PC-9 (cell line): ENCODE measurements around the gene SEMA3E. TPM values are rescaled to one million over a fixed set of nuclear protein-coding genes. Genes with fewer than 3 reads are reported as not detected.

ENCODE experiments used
- BruUV-seq: library from RNA; stranded (reverse); fragments of 400-500 nt; replicated peaks from 2 replicates; lab custom pipeline; 2021; lab: Mats Ljungman, UMichigan
- CTCF ChIA-PET: fragments of 300-600 bp; sonication (Branson Sonifier 250); formaldehyde crosslinking; loops from one replicate; lab custom pipeline; 2022; ENCODE audit warnings: antibody characterized with exemption; lab: Charles Lee
- POLR2A ChIA-PET: fragments of 300-600 bp; sonication (Branson Sonifier 250); formaldehyde crosslinking; loops from one replicate; lab custom pipeline; 2022; ENCODE audit warnings: antibody characterized with exemption; ENCODE audit not compliant: unreplicated experiment; lab: Charles Lee
- DNase-seq, 2 experiments: peaks; one replicate each; pipeline versions ENCODE4 v3.0.0 to v3.0.0-alpha.2; 2015 to 2022; ENCODE audit warnings: mixed read lengths in 1 of 2
- H2AFZ ChIP-seq: fragments of 200-600 bp; sonication (generic); 2 replicates; pipeline ENCODE4 v1.8.1; 2017; ENCODE audit warnings: antibody characterized with exemption
- H3F3A ChIP-seq: fragments of 200-600 bp; sonication (generic); 2 replicates; pipeline ENCODE4 v1.8.1; 2017; ENCODE audit warnings: antibody characterized with exemption, mild to moderate bottlenecking, low read depth; ENCODE audit not compliant: insufficient read depth
- H3K27ac ChIP-seq: fragments of 200-600 bp; sonication (generic); 2 replicates; pipeline ENCODE4 v1.6.1; 2016; ENCODE audit warnings: mixed run types
- H3K27me3 ChIP-seq: fragments of 200-600 bp; sonication (generic); 2 replicates; pipeline ENCODE4 v1.6.1; 2016; ENCODE audit warnings: low read depth, mixed run types; ENCODE audit not compliant: insufficient read depth
- H3K36me3 ChIP-seq: fragments of 200-600 bp; sonication (generic); 2 replicates; pipeline ENCODE4 v1.6.1; 2016; ENCODE audit warnings: low read depth, mixed run types
- H3K4me1 ChIP-seq: fragments of 200-600 bp; sonication (generic); replicated peaks from 2 replicates; pipeline ENCODE4 v1.6.1; 2016; ENCODE audit warnings: mixed run types; ENCODE audit not compliant: insufficient read depth
- H3K4me2 ChIP-seq: fragments of 200-600 bp; sonication (generic); 2 replicates; pipeline ENCODE4 v1.6.1; 2017; ENCODE audit warnings: mixed run types
- H3K4me3 ChIP-seq: fragments of 200-600 bp; sonication (generic); 2 replicates; pipeline ENCODE4 v1.6.1; 2016; ENCODE audit warnings: mixed run types
- H3K79me2 ChIP-seq: fragments of 200-600 bp; sonication (generic); 2 replicates; pipeline ENCODE4 v1.6.1; 2017; ENCODE audit warnings: low read depth, mixed run types
- H3K9me2 ChIP-seq: fragments of 200-600 bp; sonication (generic); 2 replicates; pipeline ENCODE4 v1.8.1; 2017; ENCODE audit warnings: mild to moderate bottlenecking; ENCODE audit not compliant: insufficient read depth
- H3K9me3 ChIP-seq: fragments of 200-600 bp; sonication (generic); 2 replicates; pipeline ENCODE4 v1.8.1; 2016; ENCODE audit warnings: low read depth; ENCODE audit not compliant: insufficient read depth
- H4K20me1 ChIP-seq: fragments of 200-600 bp; sonication (generic); 2 replicates; pipeline ENCODE4 v1.8.1; 2017; ENCODE audit not compliant: insufficient read depth
- CTCF ChIP-seq: fragments of 200-600 bp; sonication (generic); conservative IDR thresholded peaks from 2 replicates; pipeline ENCODE4 v1.6.1; 2017; ENCODE audit warnings: mixed run types, antibody characterized with exemption, mild to moderate bottlenecking, moderate library complexity
- EZH2 ChIP-seq: fragments of 200-600 bp; sonication (generic); IDR thresholded peaks from 2 replicates; pipeline ENCODE4 v1.8.0; 2017; ENCODE audit warnings: antibody characterized with exemption, low read depth
- intact Hi-C: fragments of 100-400 bp; cut with micrococcal nuclease; formaldehyde crosslinking; loops from one replicate; pipeline ENCODE4 v1.10.0; 2022; ENCODE audit not compliant: unreplicated experiment
- total RNA-seq: library from RNA; stranded (reverse); gene quantifications from 2 replicates; pipeline ENCODE4 v1.2.3, GENCODE V29; 2021

Gene SEMA3E
- total RNA-seq, 1 experiment from 2014 or later: 2.1 TPM

DNA sequence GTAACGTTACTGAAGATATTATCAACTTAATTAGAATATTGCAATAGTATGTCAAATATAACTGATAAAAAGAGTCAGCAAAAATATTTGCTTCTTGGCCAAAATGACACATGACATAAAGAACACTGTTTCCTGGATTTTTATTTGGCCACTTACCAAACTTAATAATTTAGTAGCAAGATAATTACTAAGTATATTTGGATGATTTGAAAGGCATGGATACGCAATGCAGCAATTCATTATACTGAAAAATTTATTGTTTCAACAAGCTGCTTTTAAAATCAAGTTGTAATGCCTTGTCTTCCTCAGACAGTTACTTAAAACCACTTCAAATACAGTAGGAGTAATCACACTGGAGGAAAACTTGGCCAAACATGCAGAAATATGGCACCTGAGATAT is 234.0 kb downstream of the SEMA3E start:
- no peak for DNase-seq
- Histone ChIP-seq H3K27ac (no peak overlapping the region), H3K4me1 (no peaks in the 10 kb centered on the region), H3K4me2 (no peak overlapping the region), H4K20me1 (no peaks in the 10 kb centered on the region), H3F3A (no peaks in the 10 kb centered on the region), H3K9me2 (no peaks in the 10 kb centered on the region), H2AFZ (no peak overlapping the region), H3K27me3 (no peaks in the 10 kb centered on the region), H3K36me3 (no peaks in the 10 kb centered on the region), H3K79me2 (no peaks in the 10 kb centered on the region), H3K4me3 (no peak overlapping the region), H3K9me3 (no peaks in the 10 kb centered on the region)
- no TSS peak for BruUV-seq
- TF ChIP-seq EZH2 (no peak), CTCF (no peak)
- intact Hi-C loops: loop anchor here (5.0 to 10.0 kb wide), 2 partner anchors 110 to 1607 kb away; no protein-coding TSS in a partner anchor
- POLR2A ChIA-PET: interaction anchor here (0.7 kb wide), 1 partner anchor 198 kb away, joined by 4 read pairs; no protein-coding TSS in a partner anchor
- CTCF ChIA-PET: no interaction called here

DNA sequence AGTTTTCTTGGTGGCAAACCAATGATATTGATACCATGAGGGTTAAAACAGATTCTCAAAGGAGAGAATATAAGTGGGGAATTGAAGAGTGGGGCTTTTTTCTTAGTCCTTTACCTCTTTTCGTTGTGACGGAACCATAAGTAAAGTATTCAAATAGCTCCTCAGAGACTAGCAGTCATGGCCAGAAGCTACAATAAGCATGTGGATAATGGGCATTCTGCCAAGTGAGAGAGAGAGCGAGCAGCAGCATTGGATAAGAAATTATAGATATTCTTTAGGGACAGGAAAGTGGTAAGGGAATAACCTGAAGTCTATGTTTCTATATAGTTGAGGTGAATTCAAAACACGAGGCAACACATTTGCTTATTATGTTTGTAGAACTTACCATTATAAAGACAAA is 235.1 kb downstream of the SEMA3E start:
- Histone ChIP-seq H3K4me1 (no peaks in the 10 kb centered on the region), H3K9me3 (no peaks in the 10 kb centered on the region), H4K20me1 (no peaks in the 10 kb centered on the region), H3F3A (no peaks in the 10 kb centered on the region), H3K9me2 (no peaks in the 10 kb centered on the region), H3K27ac (no peak overlapping the region), H3K4me2 (no peak overlapping the region), H3K36me3 (no peaks in the 10 kb centered on the region), H2AFZ (0 out of 2 replicates have a peak overlapping the region, but pooled peaks have one; percentile 23), H3K4me3 (no peak overlapping the region), H3K27me3 (no peaks in the 10 kb centered on the region), H3K79me2 (no peaks in the 10 kb centered on the region)
- no TSS peak for BruUV-seq
- intact Hi-C loops: loop anchor here (5.0 to 10.0 kb wide), 2 partner anchors 111 to 1608 kb away; no protein-coding TSS in a partner anchor
- no peak for TF ChIP-seq EZH2
- TF ChIP-seq CTCF: no peak
- DNase-seq: no peak
- ChIA-PET CTCF (no interaction called here), POLR2A (no interaction called here)

GRCh38 chr7:83413424-83413823 is 235.5 kb downstream of the SEMA3E start:
- Histone ChIP-seq H3K9me3 (no peaks in the 10 kb centered on the region), H3K27ac (no peak overlapping the region), H3K36me3 (no peaks in the 10 kb centered on the region), H3F3A (no peaks in the 10 kb centered on the region), H4K20me1 (no peaks in the 10 kb centered on the region), H3K27me3 (no peaks in the 10 kb centered on the region), H3K79me2 (no peaks in the 10 kb centered on the region), H3K4me1 (no peaks in the 10 kb centered on the region), H2AFZ (0 out of 2 replicates have a peak overlapping the region, but pooled peaks have one; percentile 23), H3K9me2 (no peaks in the 10 kb centered on the region), H3K4me2 (no peak overlapping the region), H3K4me3 (no peak overlapping the region)
- ChIA-PET CTCF (no interaction called here), POLR2A (no interaction called here)
- BruUV-seq: no TSS peak
- no peak for TF ChIP-seq EZH2
- TF ChIP-seq CTCF: no peak
- DNase-seq: peak in 1 of 2 experiments; percentile 37
- intact Hi-C loops: loop anchor here (5.0 to 10.0 kb wide), 2 partner anchors 111 to 1609 kb away; no protein-coding TSS in a partner anchor
